Retinal pigment epithelial cell (primary cell): ENCODE data around the gene FOXF1.

ENCODE experiments used
- DNase-seq: peaks from one replicate; pipeline ENCODE4 v3.0.0-alpha.2; 2010; ENCODE audit warnings: low read depth
- H3K4me3 ChIP-seq: 2 replicates; pipeline ENCODE4 v1.5.1; 2011; ENCODE audit warnings: mild to moderate bottlenecking, low read length, control low read depth, moderate library complexity
- TF ChIP-seq, protein P1 (sequence below): conservative IDR thresholded peaks from 2 replicates; pipeline ENCODE4 v1.5.1; 2011; ENCODE audit warnings: low read depth, low read length, control low read depth, inconsistent platforms

FOXF1 gene

DNA sequence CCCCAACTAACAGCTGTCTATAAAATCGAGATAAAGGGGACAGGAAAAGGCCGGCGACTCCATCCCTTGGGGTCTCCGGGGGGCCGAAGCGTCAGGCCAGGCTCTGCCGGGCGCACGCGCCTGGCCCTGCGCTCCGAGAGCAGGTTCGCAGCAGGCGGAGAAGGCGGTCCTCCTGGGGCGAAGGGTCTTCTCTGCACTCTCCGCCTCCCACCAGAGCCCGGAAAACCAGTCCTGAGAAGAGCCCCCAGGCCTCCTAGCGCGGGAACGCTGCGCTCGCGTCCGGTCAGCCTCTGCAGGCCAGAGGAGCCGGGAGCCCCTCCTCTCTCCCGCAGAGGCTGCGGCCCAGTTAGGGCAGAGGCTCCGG lies 5.1 kb downstream of the FOXF1 start:
- TF ChIP-seq, protein P1, sequence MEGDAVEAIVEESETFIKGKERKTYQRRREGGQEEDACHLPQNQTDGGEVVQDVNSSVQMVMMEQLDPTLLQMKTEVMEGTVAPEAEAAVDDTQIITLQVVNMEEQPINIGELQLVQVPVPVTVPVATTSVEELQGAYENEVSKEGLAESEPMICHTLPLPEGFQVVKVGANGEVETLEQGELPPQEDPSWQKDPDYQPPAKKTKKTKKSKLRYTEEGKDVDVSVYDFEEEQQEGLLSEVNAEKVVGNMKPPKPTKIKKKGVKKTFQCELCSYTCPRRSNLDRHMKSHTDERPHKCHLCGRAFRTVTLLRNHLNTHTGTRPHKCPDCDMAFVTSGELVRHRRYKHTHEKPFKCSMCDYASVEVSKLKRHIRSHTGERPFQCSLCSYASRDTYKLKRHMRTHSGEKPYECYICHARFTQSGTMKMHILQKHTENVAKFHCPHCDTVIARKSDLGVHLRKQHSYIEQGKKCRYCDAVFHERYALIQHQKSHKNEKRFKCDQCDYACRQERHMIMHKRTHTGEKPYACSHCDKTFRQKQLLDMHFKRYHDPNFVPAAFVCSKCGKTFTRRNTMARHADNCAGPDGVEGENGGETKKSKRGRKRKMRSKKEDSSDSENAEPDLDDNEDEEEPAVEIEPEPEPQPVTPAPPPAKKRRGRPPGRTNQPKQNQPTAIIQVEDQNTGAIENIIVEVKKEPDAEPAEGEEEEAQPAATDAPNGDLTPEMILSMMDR = no peak
- H3K4me3 ChIP-seq = no peak overlapping the region
- DNase-seq = no peak

DNA sequence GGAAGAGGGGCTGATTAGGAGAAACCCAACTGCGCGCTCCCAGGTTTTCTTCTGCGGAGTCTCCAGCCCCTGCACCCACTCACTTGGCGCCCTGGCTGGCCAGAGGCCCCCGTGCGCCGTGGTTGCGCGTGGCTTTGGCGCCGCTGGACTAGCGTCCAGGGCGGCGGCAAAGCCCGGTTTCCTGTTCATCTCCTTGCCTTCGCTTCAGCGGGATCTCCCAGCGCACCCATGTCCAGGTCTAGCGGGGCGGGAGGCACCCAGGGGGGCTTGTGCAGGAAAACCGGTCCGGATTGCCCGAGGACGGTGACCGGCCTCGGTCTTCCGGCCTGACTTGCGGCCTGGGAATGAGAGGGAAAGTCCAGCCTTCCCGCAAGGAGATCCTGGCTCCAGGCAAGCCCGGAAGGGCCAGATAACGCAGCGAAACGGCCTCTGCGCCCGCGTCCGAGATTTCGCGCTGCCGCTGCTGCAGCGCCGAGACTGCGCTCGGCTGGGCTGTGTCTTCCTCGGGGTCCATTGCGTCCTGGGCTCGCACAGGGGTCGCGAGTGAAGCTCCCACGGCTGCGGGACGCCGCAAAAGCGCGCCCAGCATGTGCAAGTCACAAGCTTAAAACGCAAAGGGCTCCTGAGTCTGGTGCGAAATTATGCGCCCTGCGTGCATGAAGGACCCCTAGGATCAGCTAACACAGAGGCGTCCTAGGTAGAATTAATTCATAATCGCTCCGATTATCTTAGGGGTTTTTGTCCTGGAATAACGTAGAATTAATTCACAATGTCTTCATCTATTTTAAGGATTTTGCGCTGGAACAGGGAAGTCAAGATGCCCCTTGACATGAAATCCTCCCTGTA lies 5.7 kb downstream of the FOXF1 start:
- no peak overlapping the region for H3K4me3 ChIP-seq
- DNase-seq = no peak
- TF ChIP-seq, protein P1 = no peak

DNA sequence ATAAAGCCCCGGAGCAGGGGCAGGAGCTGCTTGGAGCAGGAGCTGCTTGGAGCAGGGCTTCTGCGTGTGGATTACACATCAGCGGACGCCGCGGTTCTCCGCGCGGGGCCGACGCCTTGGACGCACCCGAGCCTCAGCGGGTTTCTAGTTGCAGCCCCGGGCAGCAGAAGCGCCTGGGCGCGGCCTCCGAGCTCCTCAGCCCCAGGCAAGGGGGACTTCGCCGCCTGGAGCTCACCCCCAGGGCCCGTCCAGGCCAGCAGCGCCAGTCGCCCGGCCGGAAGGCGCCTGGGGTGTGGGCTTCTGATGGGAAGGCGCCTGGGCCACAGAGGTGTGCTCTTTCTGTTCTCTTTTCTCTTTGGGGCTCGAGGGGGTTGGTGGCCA lies 6.3 kb downstream of the FOXF1 start:
- TF ChIP-seq, protein P1 = no peak
- no peak for DNase-seq
- H3K4me3 ChIP-seq = no peak overlapping the region

DNA sequence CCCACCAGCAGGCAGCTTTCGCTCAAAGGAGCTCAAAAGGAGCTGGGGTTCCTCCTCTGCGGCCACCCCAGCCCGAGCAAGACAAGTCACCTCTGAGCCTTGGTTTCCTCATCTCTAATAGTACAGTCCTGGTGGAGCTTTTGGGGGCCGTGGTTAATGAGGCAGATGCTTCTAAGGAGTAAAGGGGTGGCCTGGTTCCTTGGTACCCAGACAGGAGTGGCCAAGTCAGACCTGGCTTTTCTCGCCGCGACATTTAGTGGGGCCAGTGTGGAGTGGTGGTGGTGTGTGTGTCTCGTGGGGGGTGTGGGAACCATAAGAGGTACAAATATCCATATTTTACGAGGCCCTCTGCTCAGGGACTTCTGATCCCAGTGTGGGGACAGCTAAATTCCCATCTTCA lies 6.7 kb downstream of the FOXF1 start:
- TF ChIP-seq, protein P1 = no peak
- DNase-seq = no peak
- no peak overlapping the region for H3K4me3 ChIP-seq

DNA sequence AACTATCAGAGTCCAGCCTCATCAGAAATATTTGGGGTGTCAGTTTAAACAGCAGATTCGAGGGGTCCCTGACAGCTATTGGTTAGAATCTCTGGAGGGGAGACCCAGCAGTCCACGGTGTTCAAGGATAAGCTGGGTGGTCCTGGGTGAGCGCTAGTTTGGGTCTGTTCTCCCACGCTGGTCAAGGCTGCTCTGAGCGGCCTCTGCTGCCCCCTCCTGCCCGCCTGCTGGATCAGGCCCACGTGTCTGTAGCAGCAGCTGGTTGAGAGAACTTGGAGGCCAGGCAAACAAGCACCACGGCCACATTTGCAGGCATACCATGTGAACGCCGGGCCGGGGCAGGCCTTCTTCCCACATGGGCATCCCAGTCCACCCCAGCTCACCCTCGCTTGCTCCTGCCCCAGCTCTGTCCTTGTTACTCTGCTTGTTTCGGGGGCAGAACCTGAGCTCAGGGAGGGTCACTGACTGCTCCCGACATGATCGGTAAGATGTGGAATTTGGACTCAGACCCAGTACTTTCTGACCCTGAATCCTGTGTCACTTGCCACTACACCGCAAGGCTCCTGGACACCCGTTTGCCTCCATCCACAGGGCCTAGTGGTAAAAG lies 7.4 kb downstream of the FOXF1 start:
- TF ChIP-seq, protein P1 = peak; percentile 92
- DNase-seq = no peak

DNA sequence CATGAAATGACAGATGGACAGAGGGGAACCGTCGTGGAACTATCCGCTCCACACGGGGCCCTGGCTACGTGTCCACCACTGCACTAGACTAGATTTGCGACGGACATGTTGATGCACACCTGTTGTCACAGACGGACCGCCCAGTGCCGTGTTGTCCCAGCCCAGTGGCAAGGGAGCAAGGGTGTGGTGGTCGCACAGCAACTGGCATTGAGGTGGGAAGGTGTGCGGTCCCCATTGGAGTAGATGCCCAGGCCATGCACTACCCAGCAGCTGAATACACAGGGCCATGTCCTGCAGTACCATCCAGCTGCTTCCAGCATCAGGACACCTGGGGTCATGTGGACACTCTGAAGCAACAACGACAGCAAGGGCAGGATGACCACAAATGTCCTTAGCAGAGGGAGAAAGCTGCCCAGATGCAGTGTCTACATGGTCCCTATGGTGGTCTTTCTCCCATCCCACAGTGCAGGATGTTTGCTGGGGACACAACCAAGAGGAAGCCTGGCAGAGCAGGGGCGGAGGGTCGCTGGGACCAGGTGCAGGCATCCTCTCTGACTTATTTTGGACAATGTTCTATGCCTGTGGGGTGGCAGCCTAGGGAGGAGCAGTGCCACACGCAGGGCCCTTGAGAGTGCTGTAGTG lies 8.8 kb downstream of the FOXF1 start:
- DNase-seq = no peak
- TF ChIP-seq, protein P1 = no peak
- H3K4me3 ChIP-seq = no peak overlapping the region

More for the DNA sequence above, 7.4 kb downstream of the FOXF1 start:
- no peak overlapping the region for H3K4me3 ChIP-seq
